Prostate gland (tissue), 2 donors: ENCODE results near the gene IQCE.

Experiments
- CTCF ChIP-seq, 4 experiments: fragments of 200-600 bp in 2 of 4; fragments of 450-650 bp in 2 of 4; sonication (generic) in 2 of 4; IDR thresholded peaks; 1 replicate in 3 of 4; 2 replicates in 1 of 4; pipeline ENCODE4 v1.5.1; 2016 to 2019; ENCODE audit warnings: antibody characterized with exemption in 4 of 4, mild to moderate bottlenecking in 2 of 4, moderate library complexity in 2 of 4
- POLR2A ChIP-seq: fragments of 450-650 bp; IDR thresholded peaks from one replicate; pipeline ENCODE4 v1.6.1; 2016; ENCODE audit warnings: antibody characterized with exemption, mild to moderate bottlenecking
- POLR2AphosphoS5 ChIP-seq: sonication (generic); formaldehyde crosslinking; IDR thresholded peaks from one replicate; pipeline ENCODE4 v1.6.1; 2017; ENCODE audit warnings: antibody characterized with exemption

DNA sequence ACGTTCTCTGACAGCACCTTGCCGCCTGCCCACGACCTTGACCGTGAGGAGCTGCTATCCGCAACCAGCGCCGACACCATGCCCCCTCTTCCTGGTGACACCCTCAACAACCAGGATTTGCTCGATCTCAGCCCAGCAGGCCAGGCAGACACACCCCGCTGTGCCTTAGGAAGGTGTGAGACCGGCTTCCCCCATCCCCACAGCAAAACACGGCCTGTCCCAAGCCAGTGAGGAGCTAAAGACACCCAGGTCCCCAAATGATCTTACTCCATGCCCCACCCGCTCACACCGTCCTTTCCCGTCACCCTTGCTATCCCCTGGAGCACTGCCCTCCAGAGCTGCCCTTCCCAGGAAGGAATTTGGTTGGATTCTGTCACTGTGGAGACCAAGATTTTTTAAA, 51.7 kb downstream of the IQCE start:
- TF ChIP-seq CTCF (IDR thresholded peaks at IDR 0.05) (no peak), POLR2AphosphoS5 (no peak), POLR2A (no peak)
